ENCODE measurements around the gene TRPC4. TPM values are rescaled to one million over a fixed set of nuclear protein-coding genes. Genes with fewer than 3 reads are reported as not detected.

TRPC4 gene
- total RNA-seq, 1 experiment from 2014 or later, result 0.22 TPM

- H3K36me3 ChIP-seq (ENCODE audit: low read depth, low read length), result no peaks in the 10 kb centered on the region
- H3K4me2 ChIP-seq (ENCODE audit: low read length), result no peak overlapping the region
- no peak for DNase-seq
- POLR2A ChIA-PET (ENCODE audit: unreplicated experiment), result interaction anchor here (0.6 kb wide), 1 partner anchor 14 kb away, joined by 5 read pairs; no protein-coding TSS in a partner anchor
- no peak overlapping the region for H2AFZ ChIP-seq (ENCODE audit: low read length)
- BruUV-seq (replicated peaks), result no TSS peak
- H3K27me3 ChIP-seq (ENCODE audit: low read length), result no peaks in the 10 kb centered on the region
- 0 out of 2 replicates have a peak, but pooled peaks cover 8% of the 10 kb centered on the region for H3K4me1 ChIP-seq (ENCODE audit: insufficient read depth, low read length)
- TF ChIP-seq EZH2phosphoT487 (IDR thresholded peaks at IDR 0.05; ENCODE audit: borderline replicate concordance, low read length) (no peak), CTCF (conservative IDR thresholded peaks at IDR 0.05; ENCODE audit: low read depth, low read length) (no peak)
- CTCF ChIA-PET, result no interaction called here
- H3K79me2 ChIP-seq (ENCODE audit: low read length), result no peaks in the 10 kb centered on the region
- H3K9me3 ChIP-seq (ENCODE audit: low read length), result no peaks in the 10 kb centered on the region
- H3F3A ChIP-seq (ENCODE audit: low read length, unreplicated experiment), result no peaks in the 10 kb centered on the region
- no peak overlapping the region for H3K4me3 ChIP-seq (ENCODE audit: low read length)
- ATAC-seq, result no peak
- intact Hi-C loops (cut with micrococcal nuclease), result no loop called here
- no peaks in the 10 kb centered on the region for H3K9me2 ChIP-seq (replicated peaks; ENCODE audit: low read length)
- H4K20me1 ChIP-seq (ENCODE audit: low read length), result no peaks in the 10 kb centered on the region
- H3K9ac ChIP-seq (ENCODE audit: low read length), result no peak overlapping the region
- H3K27ac ChIP-seq (ENCODE audit: low read length), result no peak overlapping the region
Measured at GRCh38 chr13:37707739-37708500, 161.7 kb downstream of the TRPC4 start.

GRCh38 chr13:37706041-37706440 lies 163.5 kb downstream of the TRPC4 start:
- no peaks in the 10 kb centered on the region for H3K27me3 ChIP-seq (ENCODE audit: low read length)
- intact Hi-C loops (cut with micrococcal nuclease), result no loop called here
- H3K9ac ChIP-seq (ENCODE audit: low read length), result no peak overlapping the region
- BruUV-seq (replicated peaks), result no TSS peak
- CTCF ChIA-PET, result no interaction called here
- H3K4me3 ChIP-seq (ENCODE audit: low read length), result no peak overlapping the region
- no peaks in the 10 kb centered on the region for H3F3A ChIP-seq (ENCODE audit: low read length, unreplicated experiment)
- no peaks in the 10 kb centered on the region for H3K36me3 ChIP-seq (ENCODE audit: low read depth, low read length)
- H2AFZ ChIP-seq (ENCODE audit: low read length), result no peak overlapping the region
- no peak overlapping the region for H3K4me2 ChIP-seq (ENCODE audit: low read length)
- POLR2A ChIA-PET (ENCODE audit: unreplicated experiment), result no interaction called here
- DNase-seq (no peak), ATAC-seq (no peak)
- no peaks in the 10 kb centered on the region for H3K9me3 ChIP-seq (ENCODE audit: low read length)
- TF ChIP-seq EZH2phosphoT487 (IDR thresholded peaks at IDR 0.05; ENCODE audit: borderline replicate concordance, low read length), result no peak
- no peak for TF ChIP-seq CTCF (conservative IDR thresholded peaks at IDR 0.05; ENCODE audit: low read depth, low read length)
- TF ChIP-seq EZH2 (IDR thresholded peaks at IDR 0.05; ENCODE audit: low read length, unreplicated experiment), result no peak
- H3K79me2 ChIP-seq (ENCODE audit: low read length), result no peaks in the 10 kb centered on the region
- H3K27ac ChIP-seq (ENCODE audit: low read length), result no peak overlapping the region
- H3K9me2 ChIP-seq (replicated peaks; ENCODE audit: low read length), result no peaks in the 10 kb centered on the region
- no peaks in the 10 kb centered on the region for H4K20me1 ChIP-seq (ENCODE audit: low read length)
- peaks cover 14% of the 10 kb centered on the region; the same call in 1 of the 2 replicates for H3K4me1 ChIP-seq (ENCODE audit: insufficient read depth, low read length)

GRCh38 chr13:37701972-37702371 lies 167.6 kb downstream of the TRPC4 start:
- TF ChIP-seq EZH2 (IDR thresholded peaks at IDR 0.05; ENCODE audit: low read length, unreplicated experiment) (no peak), CTCF (conservative IDR thresholded peaks at IDR 0.05; ENCODE audit: low read depth, low read length) (no peak), EZH2phosphoT487 (IDR thresholded peaks at IDR 0.05; ENCODE audit: borderline replicate concordance, low read length) (no peak)
- Histone ChIP-seq H3K27ac (ENCODE audit: low read length) (no peak overlapping the region), H3K79me2 (ENCODE audit: low read length) (no peaks in the 10 kb centered on the region), H3K9ac (ENCODE audit: low read length) (no peak overlapping the region), H3K4me1 (ENCODE audit: insufficient read depth, low read length) (peaks cover 6% of the 10 kb centered on the region; the same call in 1 of the 2 replicates), H4K20me1 (ENCODE audit: low read length) (no peaks in the 10 kb centered on the region), H3K27me3 (ENCODE audit: low read length) (no peaks in the 10 kb centered on the region), H3F3A (ENCODE audit: low read length, unreplicated experiment) (no peaks in the 10 kb centered on the region), H3K4me2 (ENCODE audit: low read length) (no peak overlapping the region), H3K4me3 (ENCODE audit: low read length) (no peak overlapping the region), H3K36me3 (ENCODE audit: low read depth, low read length) (no peaks in the 10 kb centered on the region), H3K9me2 (replicated peaks; ENCODE audit: low read length) (no peaks in the 10 kb centered on the region), H2AFZ (ENCODE audit: low read length) (no peak overlapping the region), H3K9me3 (ENCODE audit: low read length) (no peaks in the 10 kb centered on the region)
- no peak for ATAC-seq
- no TSS peak for BruUV-seq (replicated peaks)
- CTCF ChIA-PET, result no interaction called here
- peak; percentile 50 for DNase-seq
- POLR2A ChIA-PET (ENCODE audit: unreplicated experiment), result no interaction called here
- intact Hi-C loops (cut with micrococcal nuclease), result no loop called here
